ENCODE data around the gene INPP5A.
A peak's percentile ranks its signal among the peaks of the same experiment; 100 is the strongest.

INPP5A gene

GRCh38 chr10:132765435-132765834 lies 227.8 kb downstream of the INPP5A start:
- no peak overlapping the region for H4K8ac ChIP-seq (ENCODE audit: low read depth, low read length)
- DNase-seq (ENCODE audit: low spot score), result no peak

GRCh38 chr10:132766291-132766690 lies 228.7 kb downstream of the INPP5A start:
- Histone ChIP-seq H4K8ac (ENCODE audit: low read depth, low read length) (no peak overlapping the region), H3K18ac (ENCODE audit: low read length) (no peak overlapping the region), H3K27ac (replicated peaks; ENCODE audit: low read length) (no peak overlapping the region), H3K9me3 (replicated peaks in 1 of 2; ENCODE audit: control insufficient read depth in 2 of 2, insufficient read depth in 1 of 2, low read depth in 1 of 2, low read length in 2 of 2) (peaks cover 18 to 20% of the 10 kb centered on the region in 2 donors), H3K4ac (ENCODE audit: low read length) (no peak overlapping the region), H2BK15ac (ENCODE audit: low read length) (no peak overlapping the region), H3K36me3 (replicated peaks in 1 of 2; ENCODE audit: control insufficient read depth in 2 of 2, insufficient read depth in 2 of 2, low read length in 2 of 2) (peaks cover 3 to 8% of the 10 kb centered on the region in 2 donors), H2AK5ac (ENCODE audit: low read depth, low read length) (no peak overlapping the region), H2AFZ (ENCODE audit: low read length) (no peak overlapping the region), H2BK120ac (ENCODE audit: low read depth, low read length) (no peak overlapping the region), H2BK12ac (ENCODE audit: low read length) (no peak overlapping the region), H3K23ac (ENCODE audit: low read depth, low read length, poor library complexity) (no peak overlapping the region), H3K79me1 (ENCODE audit: low read depth, low read length) (peaks cover 2% of the 10 kb centered on the region), H3K4me2 (ENCODE audit: insufficient read depth, low read length, poor library complexity, severe bottlenecking) (no peak overlapping the region), H3K4me1 (ENCODE audit: control insufficient read depth in 2 of 2, insufficient read depth in 1 of 2, low read depth in 1 of 2, low read length in 2 of 2) (no peaks in the 10 kb centered on the region), H3K9ac (ENCODE audit: low read depth, low read length, poor library complexity) (no peak overlapping the region), H3K4me3 (ENCODE audit: low read length in 2 of 2) (peak overlapping the region in 1 of 2 donors; percentile 20), H2BK5ac (ENCODE audit: low read length) (no peak overlapping the region), H4K91ac (ENCODE audit: low read depth, low read length, poor library complexity) (no peak overlapping the region), H3K27me3 (ENCODE audit: control insufficient read depth in 3 of 3, insufficient read depth in 3 of 3, low read depth in 1 of 3, low read length in 3 of 3) (no peaks in the 10 kb centered on the region), H3K14ac (ENCODE audit: low read length) (no peak overlapping the region)
- no CpG with 5 or more reads among the region's 13 CpGs for WGBS, 2 donors (ENCODE audit: extremely low coverage in 2 of 2, insufficient read length in 2 of 2, insufficient replicate concordance in 1 of 2)
- DNase-seq (ENCODE audit: low spot score), result no peak

More at GRCh38 chr10:132765435-132765834, 227.8 kb downstream of the INPP5A start:
- Histone ChIP-seq H3K4me2 (ENCODE audit: insufficient read depth, low read length, poor library complexity, severe bottlenecking) (no peak overlapping the region), H2BK120ac (ENCODE audit: low read depth, low read length) (no peak overlapping the region), H3K18ac (ENCODE audit: low read length) (no peak overlapping the region), H2BK5ac (ENCODE audit: low read length) (no peak overlapping the region), H3K27ac (replicated peaks; ENCODE audit: low read length) (no peak overlapping the region), H3K14ac (ENCODE audit: low read length) (no peak overlapping the region), H2AFZ (ENCODE audit: low read length) (no peak overlapping the region), H3K4ac (ENCODE audit: low read length) (no peak overlapping the region), H3K23ac (ENCODE audit: low read depth, low read length, poor library complexity) (no peak overlapping the region), H2BK15ac (ENCODE audit: low read length) (no peak overlapping the region), H3K4me3 (ENCODE audit: low read length in 2 of 2) (no peak overlapping the region), H3K36me3 (replicated peaks in 1 of 2; ENCODE audit: control insufficient read depth in 2 of 2, insufficient read depth in 2 of 2, low read length in 2 of 2) (peaks cover 3 to 8% of the 10 kb centered on the region in 2 donors), H2BK12ac (ENCODE audit: low read length) (no peak overlapping the region), H4K91ac (ENCODE audit: low read depth, low read length, poor library complexity) (no peak overlapping the region), H3K9me3 (replicated peaks in 1 of 2; ENCODE audit: control insufficient read depth in 2 of 2, insufficient read depth in 1 of 2, low read depth in 1 of 2, low read length in 2 of 2) (peaks cover 21 to 22% of the 10 kb centered on the region in 2 donors), H3K4me1 (ENCODE audit: control insufficient read depth in 2 of 2, insufficient read depth in 1 of 2, low read depth in 1 of 2, low read length in 2 of 2) (no peaks in the 10 kb centered on the region), H3K9ac (ENCODE audit: low read depth, low read length, poor library complexity) (no peak overlapping the region), H3K79me1 (ENCODE audit: low read depth, low read length) (peaks cover 2% of the 10 kb centered on the region), H2AK5ac (ENCODE audit: low read depth, low read length) (no peak overlapping the region), H3K27me3 (ENCODE audit: control insufficient read depth in 3 of 3, insufficient read depth in 3 of 3, low read depth in 1 of 3, low read length in 3 of 3) (no peaks in the 10 kb centered on the region)
- no CpG with 5 or more reads among the region's 11 CpGs for WGBS, 2 donors (ENCODE audit: extremely low coverage in 2 of 2, insufficient read length in 2 of 2, insufficient replicate concordance in 1 of 2)

GRCh38 chr10:132768346-132769248 lies 231.0 kb downstream of the INPP5A start:
- Histone ChIP-seq H3K9ac (ENCODE audit: low read depth, low read length, poor library complexity) (no peak overlapping the region), H2BK15ac (ENCODE audit: low read length) (no peak overlapping the region), H2AFZ (ENCODE audit: low read length) (no peak overlapping the region), H3K4me1 (ENCODE audit: control insufficient read depth in 2 of 2, insufficient read depth in 1 of 2, low read depth in 1 of 2, low read length in 2 of 2) (no peaks in the 10 kb centered on the region), H3K27ac (replicated peaks; ENCODE audit: low read length) (no peak overlapping the region), H2BK120ac (ENCODE audit: low read depth, low read length) (no peak overlapping the region), H3K79me1 (ENCODE audit: low read depth, low read length) (peaks cover 2% of the 10 kb centered on the region), H3K4me3 (ENCODE audit: low read length in 2 of 2) (no peak overlapping the region), H3K18ac (ENCODE audit: low read length) (peak overlapping the region; percentile 64), H2BK5ac (ENCODE audit: low read length) (peak overlapping the region; percentile 48), H3K9me3 (replicated peaks in 1 of 2; ENCODE audit: control insufficient read depth in 2 of 2, insufficient read depth in 1 of 2, low read depth in 1 of 2, low read length in 2 of 2) (peaks cover 7 to 11% of the 10 kb centered on the region in 2 donors), H3K23ac (ENCODE audit: low read depth, low read length, poor library complexity) (peak overlapping the region; percentile 73), H3K4ac (ENCODE audit: low read length) (no peak overlapping the region), H3K27me3 (ENCODE audit: control insufficient read depth in 3 of 3, insufficient read depth in 3 of 3, low read depth in 1 of 3, low read length in 3 of 3) (no peaks in the 10 kb centered on the region), H3K14ac (ENCODE audit: low read length) (peak overlapping the region; percentile 38), H3K36me3 (replicated peaks in 1 of 2; ENCODE audit: control insufficient read depth in 2 of 2, insufficient read depth in 2 of 2, low read length in 2 of 2) (peaks cover 3 to 6% of the 10 kb centered on the region in 2 donors), H4K8ac (ENCODE audit: low read depth, low read length) (no peak overlapping the region), H3K4me2 (ENCODE audit: insufficient read depth, low read length, poor library complexity, severe bottlenecking) (no peak overlapping the region), H2AK5ac (ENCODE audit: low read depth, low read length) (no peak overlapping the region), H2BK12ac (ENCODE audit: low read length) (no peak overlapping the region), H4K91ac (ENCODE audit: low read depth, low read length, poor library complexity) (no peak overlapping the region)
- DNase-seq (ENCODE audit: low spot score), result no peak
- no CpG with 5 or more reads among the region's 41 CpGs for WGBS, 2 donors (ENCODE audit: extremely low coverage in 2 of 2, insufficient read length in 2 of 2, insufficient replicate concordance in 1 of 2)

All from neuronal stem cell (in vitro differentiated cells).